H1 (cell line): ENCODE data around the gene PPP2R2C. TPM values are rescaled to one million over a fixed set of nuclear protein-coding genes. Genes with fewer than 3 reads are reported as not detected.

Experiments used
- CTCF ChIA-PET: fragments of 300-600 bp; sonication (Branson Sonifier 250); formaldehyde crosslinking; loops from one replicate; lab custom pipeline; 2021; ENCODE audit not compliant: partially characterized antibody; lab: Charles Lee
- POLR2A ChIA-PET: fragments of 300-600 bp; sonication (Branson Sonifier 250); formaldehyde crosslinking; loops from one replicate; lab custom pipeline; 2021; ENCODE audit warnings: inconsistent platforms; ENCODE audit not compliant: partially characterized antibody; lab: Charles Lee
- DNase-seq, 2 experiments: peaks; one replicate each; pipeline versions ENCODE4 v3.0.0 to v3.0.0-alpha.2; 2010 to 2022; ENCODE audit warnings: low spot score in 2 of 2, low read depth in 1 of 2, mixed read lengths in 1 of 2
- FAIRE-seq: peaks from 2 replicates; lab custom pipeline; 2011; peaks lifted over from hg19 to GRCh38; lab: Jason Lieb, UNC
- H2AFZ ChIP-seq: 2 replicates; pipeline ENCODE4 v1.8.1; 2012; ENCODE audit warnings: low read length, inconsistent platforms
- H2AK5ac ChIP-seq: 2 replicates; pipeline ENCODE4 v1.6.1; 2013; ENCODE audit warnings: low read depth, low read length
- H2BK120ac ChIP-seq: replicated peaks from 2 replicates; pipeline ENCODE3; 2013; ENCODE audit warnings: low read depth, low read length, inconsistent platforms
- H2BK12ac ChIP-seq: 2 replicates; pipeline ENCODE4 v1.6.1; 2013; ENCODE audit warnings: low read depth, low read length
- H2BK15ac ChIP-seq: 2 replicates; pipeline ENCODE4 v1.6.1; 2013; ENCODE audit warnings: low read length
- H2BK20ac ChIP-seq: 2 replicates; pipeline ENCODE4 v1.6.1; 2013; ENCODE audit warnings: low read length
- H2BK5ac ChIP-seq: 2 replicates; pipeline ENCODE4 v1.6.1; 2013; ENCODE audit warnings: low read depth, low read length
- H3K14ac ChIP-seq: 2 replicates; pipeline ENCODE4 v1.6.1; 2013; ENCODE audit warnings: inconsistent platforms; ENCODE audit not compliant: insufficient read length
- H3K18ac ChIP-seq: 2 replicates; pipeline ENCODE4 v1.6.1; 2013; ENCODE audit warnings: low read length; ENCODE audit errors: extremely low read depth
- H3K23ac ChIP-seq: 2 replicates; pipeline ENCODE4 v1.6.1; 2013; ENCODE audit warnings: inconsistent platforms; ENCODE audit not compliant: insufficient read length
- H3K23me2 ChIP-seq: 2 replicates; pipeline ENCODE4 v1.6.1; 2013; ENCODE audit warnings: low read depth, low read length
- H3K27ac ChIP-seq: 2 replicates; pipeline ENCODE4 v1.6.1; 2011; ENCODE audit warnings: low read depth, low read length, inconsistent platforms
- H3K27me3 ChIP-seq, 4 experiments: replicated peaks in 1 of 4; 1 replicate in 1 of 4; 2 replicates in 3 of 4; pipeline versions ENCODE4 v1.6.1 to v1.8.1; 2011 to 2013; ENCODE audit warnings: low read length in 3 of 4, mild to moderate bottlenecking in 3 of 4, inconsistent platforms in 2 of 4, mixed read lengths in 2 of 4, moderate library complexity in 1 of 4; ENCODE audit not compliant: control insufficient read depth in 3 of 4, insufficient read depth in 3 of 4; ENCODE audit errors: extremely low read depth in 1 of 4
- H3K36me3 ChIP-seq, 4 experiments: 2 replicates each; pipeline versions ENCODE4 v1.6.1 to v1.8.1; 2011 to 2013; ENCODE audit warnings: mild to moderate bottlenecking in 4 of 4, low read length in 3 of 4, moderate library complexity in 2 of 4, control low read depth in 1 of 4, inconsistent platforms in 1 of 4; ENCODE audit not compliant: insufficient read depth in 4 of 4, control insufficient read depth in 2 of 4
- H3K4ac ChIP-seq: replicated peaks from 2 replicates; pipeline ENCODE3; 2013; ENCODE audit warnings: low read length, low read depth, mixed read lengths, inconsistent platforms; ENCODE audit not compliant: insufficient read length
- H3K4me1 ChIP-seq, 4 experiments: replicated peaks in 1 of 4; 1 replicate in 1 of 4; 2 replicates in 3 of 4; pipeline versions ENCODE4 v1.6.1 to v1.8.1; 2011 to 2013; ENCODE audit warnings: low read length in 3 of 4, inconsistent platforms in 2 of 4, mixed read lengths in 1 of 4; ENCODE audit not compliant: insufficient read depth in 4 of 4, control insufficient read depth in 3 of 4
- H3K4me2 ChIP-seq, 2 experiments: 2 replicates each; pipeline versions ENCODE4 v1.6.1 to v1.8.1; 2011 to 2013; ENCODE audit warnings: low read depth in 2 of 2, low read length in 2 of 2, control low read depth in 1 of 2, inconsistent platforms in 1 of 2, mild to moderate bottlenecking in 1 of 2; ENCODE audit not compliant: insufficient read depth in 1 of 2
- H3K4me3 ChIP-seq, 4 experiments: fragments of 200-600, 300-600 bp in 1 of 4; sonication (generic), shearing (Covaris generic), sonication (Bioruptor Twin) in 1 of 4; 2 replicates each; pipeline versions ENCODE4 v1.5.1 to v1.8.1; 2011 to 2016; ENCODE audit warnings: low read length in 4 of 4, low read depth in 3 of 4, control low read depth in 2 of 4, inconsistent platforms in 2 of 4, mild to moderate bottlenecking in 2 of 4, mixed read lengths in 1 of 4, moderate library complexity in 1 of 4; ENCODE audit not compliant: insufficient read depth in 2 of 4; ENCODE audit errors: extremely low read depth in 1 of 4
- H3K56ac ChIP-seq: replicated peaks from 2 replicates; pipeline ENCODE3; 2013; ENCODE audit warnings: low read depth, mild to moderate bottlenecking, mixed read lengths, low read length, inconsistent platforms; ENCODE audit not compliant: insufficient read length
- H3K79me1 ChIP-seq: 2 replicates; pipeline ENCODE4 v1.6.1; 2013; ENCODE audit warnings: low read depth, low read length, control low read depth
- H3K79me2 ChIP-seq, 2 experiments: 2 replicates each; pipeline versions ENCODE4 v1.6.1 to v1.8.1; 2012 to 2013; ENCODE audit warnings: low read length in 2 of 2, mild to moderate bottlenecking in 2 of 2, inconsistent platforms in 1 of 2; ENCODE audit not compliant: insufficient read depth in 2 of 2, control insufficient read depth in 1 of 2
- H3K9ac ChIP-seq, 4 experiments: replicated peaks in 1 of 4; 1 replicate in 1 of 4; 2 replicates in 3 of 4; pipeline versions ENCODE4 v1.6.1 to v1.8.1; 2011 to 2013; ENCODE audit warnings: low read depth in 3 of 4, low read length in 3 of 4, control low read depth in 2 of 4, mild to moderate bottlenecking in 2 of 4, moderate library complexity in 2 of 4, inconsistent platforms in 1 of 4; ENCODE audit errors: extremely low read depth in 1 of 4
- H3K9me3 ChIP-seq, 2 experiments: 2 replicates each; pipeline versions ENCODE4 v1.6.1 to v1.8.1; 2012 to 2013; ENCODE audit warnings: mild to moderate bottlenecking in 2 of 2, moderate library complexity in 2 of 2, control low read depth in 1 of 2, inconsistent platforms in 1 of 2, low read depth in 1 of 2, low read length in 1 of 2, mixed read lengths in 1 of 2; ENCODE audit not compliant: insufficient read depth in 2 of 2
- H4K20me1 ChIP-seq, 2 experiments: replicated peaks in 1 of 2; 2 replicates each; pipeline versions ENCODE3 to v1.8.1; 2011 to 2013; ENCODE audit warnings: inconsistent platforms in 2 of 2, low read length in 2 of 2, mild to moderate bottlenecking in 1 of 2; ENCODE audit not compliant: insufficient read depth in 2 of 2, control insufficient read depth in 1 of 2
- H4K5ac ChIP-seq: 2 replicates; pipeline ENCODE4 v1.6.1; 2013; ENCODE audit warnings: low read length, low read depth, mixed read lengths, inconsistent platforms; ENCODE audit not compliant: insufficient read length
- H4K8ac ChIP-seq: 2 replicates; pipeline ENCODE4 v1.8.0; 2013; ENCODE audit warnings: mild to moderate bottlenecking, moderate library complexity, low read length, inconsistent platforms; ENCODE audit not compliant: insufficient read depth; ENCODE audit errors: extremely low read depth
- H4K91ac ChIP-seq: replicated peaks from 2 replicates; pipeline ENCODE3; 2013; ENCODE audit warnings: low read length, mixed read lengths, inconsistent platforms; ENCODE audit not compliant: insufficient read length
- BACH1 ChIP-seq: IDR thresholded peaks from 2 replicates; pipeline ENCODE4 v1.6.1; 2012; ENCODE audit warnings: low read length, improper control_type of control experiment
- CTCF ChIP-seq, 3 experiments: IDR thresholded peaks; 1 replicate in 2 of 3; 2 replicates in 1 of 3; pipeline versions ENCODE4 v1.5.1 to v1.6.1; 2011; ENCODE audit warnings: low read length in 3 of 3, mild to moderate bottlenecking in 3 of 3, inconsistent platforms in 2 of 3, low read depth in 1 of 3, moderate library complexity in 1 of 3; ENCODE audit not compliant: insufficient read depth in 1 of 3; ENCODE audit errors: control extremely low read depth in 1 of 3
- EGR1 ChIP-seq: IDR thresholded peaks from 2 replicates; pipeline ENCODE4 v1.6.1; 2011; ENCODE audit warnings: low read depth, low read length, borderline replicate concordance
- GTF2F1 ChIP-seq: IDR thresholded peaks from 2 replicates; pipeline ENCODE4 v1.6.1; 2012; ENCODE audit warnings: low read depth, low read length, improper control_type of control experiment, borderline replicate concordance
- NRF1 ChIP-seq: IDR thresholded peaks from 2 replicates; pipeline ENCODE4 v1.6.1; 2011; ENCODE audit warnings: mild to moderate bottlenecking, low read depth, low read length, improper control_type of control experiment
- POLR2A ChIP-seq, 2 experiments: IDR thresholded peaks; 1 replicate in 1 of 2; 2 replicates in 1 of 2; pipeline ENCODE4 v1.6.1; 2011; ENCODE audit warnings: low read depth in 2 of 2, low read length in 2 of 2, mild to moderate bottlenecking in 2 of 2; ENCODE audit errors: control extremely low read depth in 1 of 2
- RAD21 ChIP-seq, 2 experiments: IDR thresholded peaks in 1 of 2; conservative IDR thresholded peaks in 1 of 2; 2 replicates each; pipeline ENCODE4 v1.6.1; 2011; ENCODE audit warnings: low read depth in 2 of 2, low read length in 2 of 2, improper control_type of control experiment in 1 of 2, inconsistent platforms in 1 of 2, mild to moderate bottlenecking in 1 of 2, moderate library complexity in 1 of 2
- SAP30 ChIP-seq: fragments of 300-600 bp; sonication (generic); IDR thresholded peaks from 2 replicates; pipeline ENCODE4 v1.7.1; 2012; ENCODE audit warnings: low read length, moderate library complexity, mild to moderate bottlenecking, inconsistent platforms; ENCODE audit not compliant: insufficient read depth, insufficient replicate concordance
- TCF12 ChIP-seq: IDR thresholded peaks from 2 replicates; pipeline ENCODE4 v1.6.1; 2011; ENCODE audit warnings: low read depth, mild to moderate bottlenecking, low read length
- WGBS, 2 experiments: shearing (Covaris generic) in 1 of 2; methylation state at CpG; one replicate each; pipeline versions ENCODE4 v1.1.6 to v1.1.7; 2013 to 2015; ENCODE audit warnings: low lambda C conversion rate in 2 of 2, mixed read lengths in 2 of 2, inconsistent platforms in 1 of 2, low coverage in 1 of 2, missing lambda C conversion rate in 1 of 2; ENCODE audit not compliant: insufficient replicate concordance in 2 of 2, insufficient coverage in 1 of 2, insufficient read length in 1 of 2; ENCODE audit errors: extremely low coverage in 1 of 2, missing lambda C conversion rate in 1 of 2; 5-methylcytosine and 5-hydroxymethylcytosine counted together
- polyA plus RNA-seq, 7 experiments: library from polyadenylated mRNA; depleted of rRNA in 3 of 7; stranded (reverse) in 5 of 7; unstranded in 2 of 7; fragments of >200 nt in 5 of 7; fragments of 200-250 nt in 2 of 7; gene quantifications; 1 replicate in 5 of 7; 2 replicates in 1 of 7; 4 replicates in 1 of 7; pipeline versions ENCODE4 v1.2.1 to v1.2.3, GENCODE V29; 2011 to 2013; ENCODE audit warnings: missing spikeins in 2 of 7, mixed read lengths in 2 of 7
- total RNA-seq: library from RNA; stranded (reverse); fragmentation: NEBNext Ultra II Directional; extraction: Animal tissue kit (Norgen Biotek cat#: 25700); gene quantifications from 2 replicates; pipeline ENCODE4 v1.2.1, GENCODE V29; 2021

PPP2R2C gene
- total and polyA plus RNA-seq, 2 of the 8 experiments (the other 6 are each of a cell fraction or from before 2014, with no cell fraction given) = 6.4 TPM

GRCh38 chr4:6362243-6362885, 110.0 kb downstream of the PPP2R2C start:
- Histone ChIP-seq H4K8ac (no peak overlapping the region; the same call in 1 of the 2 replicates), H2BK5ac (no peak overlapping the region), H2AK5ac (no peak overlapping the region), H3K23me2 (no peaks in the 10 kb centered on the region), H3K56ac (no peak overlapping the region), H2BK15ac (no peak overlapping the region), H3K27ac (no peak overlapping the region), H3K4me3 (no peak overlapping the region), H3K9ac (no peak overlapping the region), H3K23ac (no peak overlapping the region), H3K4me1 (peaks cover 1 to 2% (median 2%) of the 10 kb centered on the region in 4 experiments; a peak in 4 of 7 replicates), H3K79me1 (no peaks in the 10 kb centered on the region), H4K20me1 (peaks cover 2 to 12% of the 10 kb centered on the region in 2 experiments), H3K9me3 (no peaks in the 10 kb centered on the region), H3K4me2 (no peak overlapping the region), H3K18ac (no peak overlapping the region; the same call in 1 of the 2 replicates), H2BK120ac (no peak overlapping the region), H2BK12ac (no peak overlapping the region), H3K4ac (no peak overlapping the region), H3K14ac (no peak overlapping the region), H3K79me2 (no peaks in the 10 kb centered on the region)
- DNase-seq = no peak
- ChIA-PET POLR2A (no interaction called here), CTCF (interaction anchor here (0.6 to 7.3 kb wide), 16 partner anchors 9 to 200 kb away, joined by 3 to 72 read pairs (median 3); no protein-coding TSS in a partner anchor)
- no peak for FAIRE-seq
- peak; percentile 20 to 36; a peak in 2 of 4 replicates for TF ChIP-seq RAD21 (IDR thresholded peaks at IDR 0.05 in 1 of 2, conservative IDR thresholded peaks at IDR 0.05 in 1 of 2; ENCODE audit: low read depth in 2 of 2, low read length in 2 of 2)
- peak; percentile 33 for TF ChIP-seq SAP30
- TF ChIP-seq POLR2A (IDR thresholded peaks at IDR 0.05; ENCODE audit: control extremely low read depth in 1 of 2, low read depth in 2 of 2, low read length in 2 of 2) = no peak
- TF ChIP-seq CTCF (IDR thresholded peaks at IDR 0.05; ENCODE audit: control extremely low read depth in 1 of 3, insufficient read depth in 1 of 3, low read depth in 1 of 3, low read length in 3 of 3) = peak in 2 of 3 experiments; percentile 41 to 54; a peak in 2 of 4 replicates
- no peak for TF ChIP-seq NRF1
- no peak for TF ChIP-seq GTF2F1
- no peak for TF ChIP-seq EGR1
- TF ChIP-seq BACH1 = no peak
- TF ChIP-seq TCF12 = no peak
- TF ChIP-seq, all 59 proteins: peak for 3
- no peak overlapping the region for H2AFZ ChIP-seq
- H3K36me3 ChIP-seq = no peaks in the 10 kb centered on the region
- H2BK20ac ChIP-seq = no peak overlapping the region
- 0 out of 7 replicates have a peak, but pooled peaks cover 0 to 2% (median 0%) of the 10 kb centered on the region in 4 experiments for H3K27me3 ChIP-seq
- no peak overlapping the region for H4K5ac ChIP-seq
- no peak overlapping the region for H4K91ac ChIP-seq
- WGBS, 2 experiments = 76% methylated on average over 6 of the region's 7 CpGs; no CpG with 5 or more reads in 1 of the 2 experiments
